ENCODE measurements around the gene KYAT1.

- TF ChIP-seq POLR2A (IDR thresholded peaks at IDR 0.05) (no peak), CTCF (IDR thresholded peaks at IDR 0.05) (no peak), EP300 (IDR thresholded peaks at IDR 0.05) (no peak)
These were observed 61.8 kb downstream of the KYAT1 start for GRCh38 chr9:128819716-128820664.

Data from tibial nerve (tissue), 4 donors.